ENCODE results near the gene ERC1.

DNA sequence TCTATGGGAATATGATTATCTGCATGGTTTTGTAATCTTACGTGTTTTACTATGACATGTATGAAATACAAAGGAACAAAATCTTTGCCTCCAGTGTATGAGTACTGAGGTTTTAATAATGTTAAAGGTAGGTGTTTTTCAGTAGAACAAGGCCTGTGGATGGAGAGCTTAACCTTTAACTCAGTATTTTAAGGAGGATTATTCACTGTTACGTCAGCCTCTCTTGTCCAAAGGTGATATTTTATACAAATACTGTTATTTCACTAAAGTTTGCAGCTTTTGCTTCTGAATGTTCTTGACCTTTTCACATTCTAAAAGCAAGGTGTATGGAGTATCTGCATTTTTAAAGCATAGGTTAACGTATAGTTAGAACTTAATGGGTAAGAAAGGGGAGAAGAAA, 195.3 kb downstream of the ERC1 start:
- TF ChIP-seq, protein P1, sequence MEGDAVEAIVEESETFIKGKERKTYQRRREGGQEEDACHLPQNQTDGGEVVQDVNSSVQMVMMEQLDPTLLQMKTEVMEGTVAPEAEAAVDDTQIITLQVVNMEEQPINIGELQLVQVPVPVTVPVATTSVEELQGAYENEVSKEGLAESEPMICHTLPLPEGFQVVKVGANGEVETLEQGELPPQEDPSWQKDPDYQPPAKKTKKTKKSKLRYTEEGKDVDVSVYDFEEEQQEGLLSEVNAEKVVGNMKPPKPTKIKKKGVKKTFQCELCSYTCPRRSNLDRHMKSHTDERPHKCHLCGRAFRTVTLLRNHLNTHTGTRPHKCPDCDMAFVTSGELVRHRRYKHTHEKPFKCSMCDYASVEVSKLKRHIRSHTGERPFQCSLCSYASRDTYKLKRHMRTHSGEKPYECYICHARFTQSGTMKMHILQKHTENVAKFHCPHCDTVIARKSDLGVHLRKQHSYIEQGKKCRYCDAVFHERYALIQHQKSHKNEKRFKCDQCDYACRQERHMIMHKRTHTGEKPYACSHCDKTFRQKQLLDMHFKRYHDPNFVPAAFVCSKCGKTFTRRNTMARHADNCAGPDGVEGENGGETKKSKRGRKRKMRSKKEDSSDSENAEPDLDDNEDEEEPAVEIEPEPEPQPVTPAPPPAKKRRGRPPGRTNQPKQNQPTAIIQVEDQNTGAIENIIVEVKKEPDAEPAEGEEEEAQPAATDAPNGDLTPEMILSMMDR (IDR thresholded peaks at IDR 0.05), result no peak
- no peak for TF ChIP-seq POLR2A (IDR thresholded peaks at IDR 0.05)
- no peak for TF ChIP-seq POLR2AphosphoS5 (IDR thresholded peaks at IDR 0.05)
- TF ChIP-seq EP300 (IDR thresholded peaks at IDR 0.05), result no peak

Measured in suprapubic skin (tissue), 4 donors.